NAMALWA (cell line): ENCODE data around the gene ATP1A1.
A peak's percentile ranks its signal among the peaks of the same experiment; 100 is the strongest.

Experiments used
- DNase-seq: peaks from one replicate; pipeline ENCODE4 v3.0.0-alpha.2; 2015; ENCODE audit warnings: low spot score

Gene ATP1A1

DNA sequence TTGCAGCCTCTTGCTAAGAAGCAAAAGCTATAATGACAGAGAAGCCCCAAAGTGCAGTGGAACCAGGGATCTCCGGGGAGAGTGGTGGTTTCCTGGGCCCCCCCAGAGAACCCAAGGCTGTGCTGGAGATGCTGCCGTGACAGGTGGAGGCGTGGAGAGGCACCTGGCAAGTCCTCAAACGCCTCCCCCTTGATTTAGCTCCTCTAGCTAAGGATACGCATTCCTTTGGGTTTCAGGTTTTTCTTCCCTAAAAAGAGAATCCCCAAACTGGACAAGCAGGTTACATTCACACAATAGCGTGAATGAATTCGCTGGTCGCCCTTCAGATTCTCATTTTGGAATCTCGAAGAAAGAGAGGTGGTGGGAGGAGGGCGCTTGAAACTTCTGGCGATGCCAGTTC lies 853 bp upstream of the ATP1A1 start:
- DNase-seq = no peak

DNA sequence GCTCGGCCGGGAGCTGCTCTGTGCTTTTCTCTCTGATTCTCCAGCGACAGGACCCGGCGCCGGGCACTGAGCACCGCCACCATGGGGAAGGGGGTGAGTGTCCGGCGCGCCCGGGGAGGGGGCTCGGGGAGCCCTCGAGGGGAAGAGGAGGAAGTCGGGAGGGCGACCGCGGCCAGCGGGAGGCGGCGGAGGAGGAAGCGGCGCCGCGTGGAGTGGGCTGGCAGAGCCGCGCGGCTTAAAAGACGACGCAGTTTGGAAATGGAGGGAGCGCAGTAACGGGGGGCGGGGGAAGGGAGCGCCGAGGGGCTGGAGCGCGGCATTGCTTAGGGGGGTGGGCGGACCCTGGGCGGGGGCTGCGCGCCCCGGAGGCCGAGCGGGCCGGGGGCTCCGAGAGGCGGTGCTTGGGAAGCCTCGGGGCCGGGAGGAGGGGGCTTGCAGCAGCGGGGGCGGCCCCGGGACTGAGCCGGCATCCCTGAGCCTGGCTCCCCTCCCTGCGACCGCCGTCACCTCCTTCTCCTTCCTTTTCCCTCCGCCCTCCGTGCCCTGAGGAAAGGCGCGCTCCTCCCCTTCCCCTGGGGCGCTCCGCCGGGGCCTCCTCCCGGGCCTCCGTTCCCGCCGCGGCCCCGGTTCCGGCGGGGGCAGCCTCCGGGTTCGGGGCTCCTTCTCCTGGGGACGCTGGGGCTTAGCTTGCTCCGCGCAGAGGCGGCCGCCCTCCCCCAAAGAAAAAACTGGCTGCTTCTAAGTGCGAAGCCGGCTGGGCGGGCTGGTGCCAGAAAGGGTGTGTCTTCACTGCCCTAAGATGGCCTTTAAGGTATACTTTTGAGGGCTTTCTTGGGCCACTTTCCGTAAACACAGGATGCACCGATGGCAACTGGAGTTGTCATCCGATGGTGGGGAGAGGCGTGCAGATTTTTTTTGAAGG lies 648 bp downstream of the ATP1A1 start:
- peak; percentile 64 for DNase-seq

DNA sequence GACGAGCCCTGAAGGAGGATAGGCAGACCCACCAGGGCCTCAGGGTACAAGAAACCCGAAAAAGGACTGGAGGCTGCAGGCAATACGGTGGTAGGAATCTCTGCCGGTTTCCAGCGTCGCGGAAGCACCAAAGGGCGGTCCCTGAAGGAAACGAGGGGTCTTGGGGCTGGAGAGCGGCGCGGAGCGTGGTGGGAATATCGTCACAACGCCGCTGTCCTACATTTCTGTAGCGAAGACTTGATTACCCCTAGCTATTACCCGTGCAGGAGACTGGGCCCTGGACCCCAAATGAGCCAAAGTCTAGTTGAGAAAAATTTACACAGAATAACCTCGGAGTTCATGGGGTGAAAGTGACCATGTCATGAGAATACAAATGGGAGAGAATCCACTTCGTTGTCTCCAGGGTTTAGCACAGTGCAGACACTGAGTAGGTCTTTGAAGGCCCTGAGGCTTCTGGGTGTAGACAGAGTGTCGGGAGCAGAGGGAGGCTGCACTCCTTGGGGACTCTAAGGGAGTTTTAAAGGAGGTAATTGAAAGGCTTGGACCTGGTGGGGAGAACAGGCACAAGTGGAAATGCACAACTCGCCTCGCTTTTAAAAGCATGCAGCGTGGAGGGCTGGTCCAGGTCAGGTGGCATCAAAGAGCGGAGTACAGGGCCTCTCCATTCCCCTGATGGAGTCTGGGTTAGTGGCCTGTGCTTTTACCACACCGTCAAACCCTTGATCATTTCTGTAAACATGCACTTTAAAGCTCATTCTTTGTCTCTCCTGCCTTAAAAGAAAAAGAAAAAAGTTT lies 1.5 kb downstream of the ATP1A1 start:
- peak; percentile 48 for DNase-seq

- DNase-seq = peak; percentile 51
Measured at GRCh38 chr1:116375148-116375886, 2.3 kb downstream of the ATP1A1 start.

DNA sequence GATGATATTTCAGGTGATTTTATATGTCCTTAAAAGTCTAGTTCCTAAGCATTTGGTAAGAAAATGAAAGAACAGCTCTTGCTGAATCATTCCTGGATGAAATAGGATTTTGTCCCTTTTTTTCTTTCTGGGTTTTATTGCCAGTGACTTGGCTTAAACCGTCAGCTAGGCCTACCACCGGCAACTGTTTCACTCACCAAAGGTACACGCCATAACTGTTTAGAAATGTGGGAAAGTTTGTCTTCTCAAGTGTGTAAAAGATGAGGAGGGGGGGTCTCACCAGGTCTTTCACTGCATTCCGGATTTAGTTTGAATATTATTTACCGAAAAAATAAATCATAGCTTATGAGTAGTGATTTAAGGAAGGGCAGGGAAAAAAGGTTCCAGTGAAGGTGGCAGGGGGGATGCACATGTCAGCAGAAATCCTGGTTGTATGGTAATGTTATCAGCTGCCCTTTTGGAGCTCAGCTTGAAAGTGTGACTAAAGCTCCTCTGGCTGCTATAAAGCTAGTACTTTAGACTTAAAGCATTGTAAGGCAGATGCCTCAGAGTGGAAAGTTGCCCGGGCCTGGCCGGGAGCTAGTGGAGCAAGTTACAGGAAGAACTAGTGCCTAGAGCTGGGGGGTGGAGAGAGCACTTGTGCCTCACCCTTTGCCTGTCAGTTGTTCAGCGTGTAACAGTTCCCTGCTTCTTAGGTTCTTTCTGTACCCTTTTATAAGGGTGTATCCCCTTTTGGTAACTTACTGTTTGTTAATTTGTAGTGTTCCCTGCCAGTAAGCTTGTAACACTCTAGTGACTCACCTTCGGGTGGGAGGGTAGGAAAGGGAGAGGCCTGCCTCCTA lies 3.1 kb downstream of the ATP1A1 start:
- DNase-seq = peak; percentile 44

DNA sequence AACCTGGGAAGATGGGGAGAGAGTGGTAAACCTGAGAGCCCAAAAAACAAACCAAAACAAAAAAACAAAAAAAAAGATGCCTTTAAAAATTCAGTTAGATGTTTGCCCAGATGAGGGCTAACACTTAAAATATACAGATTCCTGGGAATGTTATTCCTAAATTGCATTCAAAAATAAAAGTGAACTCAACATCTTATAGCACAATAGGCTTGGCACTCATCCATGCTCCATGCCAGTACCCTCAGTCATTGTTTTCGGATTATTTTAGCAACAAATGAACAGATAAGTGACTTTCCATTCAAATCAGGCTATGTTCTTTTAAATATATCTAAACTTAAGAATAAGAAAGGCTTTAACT lies 3.7 kb downstream of the ATP1A1 start:
- no peak for DNase-seq

- DNase-seq = peak; percentile 65
Measured at GRCh38 chr1:116377541-116378529, 4.8 kb downstream of the ATP1A1 start.

DNA sequence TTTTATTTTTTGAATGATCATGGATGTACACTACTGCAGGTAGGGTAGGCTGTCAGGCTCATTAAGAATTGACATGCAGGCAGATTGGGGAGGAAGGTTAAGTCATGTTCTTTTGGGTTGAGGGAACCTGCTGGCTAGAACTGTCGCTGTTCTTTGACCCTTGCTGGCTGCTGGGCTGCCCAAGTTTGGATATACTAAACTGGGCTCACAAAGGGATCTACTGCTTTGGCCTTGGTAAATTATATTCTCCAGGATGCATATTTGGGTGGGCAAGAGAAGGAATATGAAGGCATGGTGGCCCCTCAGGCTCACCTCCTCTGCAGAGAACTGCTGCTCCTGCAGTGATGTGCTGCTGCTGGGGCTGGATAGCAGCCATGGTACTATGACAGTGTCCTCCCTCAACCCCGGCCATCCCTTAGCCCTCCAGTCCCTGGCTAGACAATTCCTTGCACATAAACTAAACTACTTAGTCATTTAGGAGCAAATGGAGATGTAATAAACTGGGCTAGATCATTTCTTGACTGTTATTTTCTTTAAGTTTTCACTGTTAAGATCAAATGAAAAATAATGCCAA lies 6.1 kb downstream of the ATP1A1 start:
- DNase-seq = no peak

GRCh38 chr1:116379674-116380498 lies 6.8 kb downstream of the ATP1A1 start:
- DNase-seq = no peak

- peak; percentile 13 for DNase-seq
Measured at GRCh38 chr1:116380499-116381242, 7.6 kb downstream of the ATP1A1 start.

- DNase-seq = no peak
Measured at GRCh38 chr1:116382321-116382720, 9.3 kb downstream of the ATP1A1 start.

DNA sequence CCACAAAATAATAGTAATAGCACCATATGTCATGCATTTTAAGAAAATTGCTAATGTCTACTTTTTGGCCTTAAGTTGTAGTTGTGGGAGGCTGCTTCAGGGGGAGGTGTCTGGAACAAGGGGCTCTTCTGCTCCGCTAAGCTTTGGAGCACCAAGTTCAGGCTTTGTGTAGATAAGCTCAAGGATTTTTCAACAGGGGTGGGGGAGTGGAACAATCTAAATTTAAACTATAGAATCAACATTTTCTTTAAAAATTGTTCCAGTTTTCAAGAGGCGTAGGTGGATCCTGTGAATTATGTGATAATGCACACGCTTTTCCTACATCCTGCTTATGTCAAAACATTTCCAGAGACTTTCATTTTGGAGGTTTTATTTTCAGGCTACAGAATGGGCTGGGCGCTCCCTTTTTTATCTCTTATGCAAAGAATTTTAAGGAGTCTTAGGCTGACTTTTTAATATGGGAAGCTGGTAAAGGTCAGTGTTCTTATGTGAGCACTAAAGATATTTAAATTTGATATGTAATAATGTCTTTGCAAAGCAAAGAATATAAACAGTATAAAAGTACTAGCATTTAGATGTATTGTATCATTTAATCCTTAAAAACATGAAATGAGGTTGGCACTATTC lies 9.9 kb downstream of the ATP1A1 start:
- no peak for DNase-seq

DNA sequence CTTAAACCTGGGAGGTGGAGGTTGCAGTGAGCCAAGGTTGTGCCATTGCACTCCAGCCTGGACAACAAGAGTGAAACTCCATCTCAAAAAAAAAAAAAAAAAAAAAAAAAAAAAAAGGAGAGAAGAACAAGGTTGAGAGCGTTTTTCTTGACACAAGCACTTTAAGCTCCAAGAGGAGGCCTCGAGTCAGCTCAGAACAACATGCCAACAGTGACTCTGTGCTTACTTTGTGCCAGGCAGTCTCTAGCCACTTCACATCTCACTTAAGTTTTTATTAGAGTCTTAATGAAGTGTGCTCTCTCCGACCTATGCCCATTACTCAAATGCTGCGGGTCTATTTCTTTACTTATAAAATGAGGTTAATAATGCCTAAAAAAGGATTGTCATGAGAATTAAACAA lies 13.0 kb downstream of the ATP1A1 start:
- no peak for DNase-seq

GRCh38 chr1:116387551-116387950 lies 14.5 kb downstream of the ATP1A1 start:
- no peak for DNase-seq

GRCh38 chr1:116388122-116388521 lies 15.1 kb downstream of the ATP1A1 start:
- no peak for DNase-seq

- no peak for DNase-seq
Measured at GRCh38 chr1:116389013-116389412, 16.0 kb downstream of the ATP1A1 start.

- no peak for DNase-seq
Measured at GRCh38 chr1:116389686-116390085, 16.6 kb downstream of the ATP1A1 start.

DNA sequence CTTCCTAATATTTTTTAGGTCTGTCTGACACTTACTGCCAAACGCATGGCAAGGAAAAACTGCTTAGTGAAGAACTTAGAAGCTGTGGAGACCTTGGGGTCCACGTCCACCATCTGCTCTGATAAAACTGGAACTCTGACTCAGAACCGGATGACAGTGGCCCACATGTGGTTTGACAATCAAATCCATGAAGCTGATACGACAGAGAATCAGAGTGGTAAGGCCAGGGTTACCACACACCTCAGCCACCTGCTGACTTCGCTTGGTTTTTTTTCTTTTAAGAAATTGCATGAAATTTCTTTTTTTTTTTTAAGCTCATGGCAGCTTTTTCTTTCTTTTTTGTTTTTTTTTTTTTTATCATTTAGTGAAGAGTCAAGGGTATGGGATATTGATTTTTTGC lies 17.2 kb downstream of the ATP1A1 start:
- DNase-seq = no peak
